ENCODE data around the gene BORCS6. TPM values are rescaled to one million over a fixed set of nuclear protein-coding genes. Genes with fewer than 3 reads are reported as not detected.

BORCS6 gene
- total and polyA plus RNA-seq, 2 of the 13 experiments (the other 11 are each of a cell fraction or from before 2014, with no cell fraction given) = 2.0 to 5.1 TPM

- TF ChIP-seq ATF2 (CRISPR knock-in tag; IDR thresholded peaks at IDR 0.05) (0 out of 2 replicates have a peak, but pooled peaks have one; percentile 35), FOXK1 (CRISPR knock-in tag; IDR thresholded peaks at IDR 0.05; ENCODE audit: borderline replicate concordance, low read depth) (peak; percentile 82; the same call in 1 of the 2 replicates), ZNF282 (IDR thresholded peaks at IDR 0.05; ENCODE audit: partially characterized antibody) (no peak), NCOA1 (CRISPR knock-in tag; IDR thresholded peaks at IDR 0.05) (0 out of 2 replicates have a peak, but pooled peaks have one; percentile 31), THAP8 (CRISPR knock-in tag; IDR thresholded peaks at IDR 0.05; ENCODE audit: borderline replicate concordance) (no peak), ZSCAN29 (CRISPR knock-in tag; conservative IDR thresholded peaks at IDR 0.05) (peak; percentile 72), PREB (CRISPR knock-in tag; IDR thresholded peaks at IDR 0.05) (no peak), U2AF2 (IDR thresholded peaks at IDR 0.05; ENCODE audit: low read depth, low read length) (no peak), ZNF441 (CRISPR knock-in tag; IDR thresholded peaks at IDR 0.05; ENCODE audit: borderline replicate concordance) (0 out of 2 replicates have a peak, but pooled peaks have one; percentile 15), SRF (IDR thresholded peaks at IDR 0.05; ENCODE audit: low read depth, low read length) (0 out of 2 replicates have a peak, but pooled peaks have one; percentile 34), ZNF557 (CRISPR knock-in tag; IDR thresholded peaks at IDR 0.05) (0 out of 2 replicates have a peak, but pooled peaks have one; percentile 64), TEAD2 (CRISPR knock-in tag; IDR thresholded peaks at IDR 0.05) (no peak), ZBTB44 (CRISPR knock-in tag; IDR thresholded peaks at IDR 0.05) (0 out of 2 replicates have a peak, but pooled peaks have one; percentile 58), ZKSCAN8 (CRISPR knock-in tag; IDR thresholded peaks at IDR 0.05; ENCODE audit: borderline replicate concordance) (peak; percentile 47; the same call in 1 of the 2 replicates), NFATC3 (CRISPR knock-in tag; IDR thresholded peaks at IDR 0.05) (no peak), ZNF639 (CRISPR knock-in tag; conservative IDR thresholded peaks at IDR 0.05) (0 out of 2 replicates have a peak, but pooled peaks have one; percentile 52), ZFP62 (CRISPR knock-in tag; IDR thresholded peaks at IDR 0.05) (0 out of 2 replicates have a peak, but pooled peaks have one; percentile 1)
Observed at GRCh38 chr17:8221663-8222379, 31.8 kb upstream of the BORCS6 start (continued).

Measured in HepG2 (cell line).